ENCODE data around the gene SLC35F3.
"Not testable (repeated sequence)": the region's sequence is repeated elsewhere in the genome, so short reads cannot be mapped to it uniquely, and the experiment has no call there.

Gene SLC35F3

GRCh38 chr1:233904633-233905415 lies at the start of gene SLC35F3:
SLC35F3 (plus strand) TSS chr1:233904676.
- DNase-seq (ENCODE audit: low read depth in 2 of 3, low spot score in 1 of 3): peak in 2 of 3 donors; percentile 2 to 5

GRCh38 chr1:233859446-233859845 lies 45.0 kb upstream of the SLC35F3 start:
- no peak for DNase-seq (ENCODE audit: low read depth in 2 of 3, low spot score in 1 of 3)

GRCh38 chr1:233863901-233864545 lies 40.5 kb upstream of the SLC35F3 start:
- no peak for DNase-seq (ENCODE audit: low read depth in 2 of 3, low spot score in 1 of 3)

GRCh38 chr1:233864578-233864977 lies 39.9 kb upstream of the SLC35F3 start:
- no peak for DNase-seq (ENCODE audit: low read depth in 2 of 3, low spot score in 1 of 3)

- DNase-seq (ENCODE audit: low read depth in 2 of 3, low spot score in 1 of 3): no peak
Measured at GRCh38 chr1:233865216-233865615, 39.3 kb upstream of the SLC35F3 start.

- no peak for DNase-seq (ENCODE audit: low read depth in 2 of 3, low spot score in 1 of 3)
Measured at GRCh38 chr1:233865902-233866301, 38.6 kb upstream of the SLC35F3 start.

GRCh38 chr1:233867028-233867427 lies 37.4 kb upstream of the SLC35F3 start:
- no peak for DNase-seq (ENCODE audit: low read depth in 2 of 3, low spot score in 1 of 3)

GRCh38 chr1:233868461-233868860 lies 36.0 kb upstream of the SLC35F3 start:
- DNase-seq (ENCODE audit: low read depth in 2 of 3, low spot score in 1 of 3): no peak

- no peak for DNase-seq (ENCODE audit: low read depth in 2 of 3, low spot score in 1 of 3)
Measured at GRCh38 chr1:233869680-233870079, 34.8 kb upstream of the SLC35F3 start.

- no peak for DNase-seq (ENCODE audit: low read depth in 2 of 3, low spot score in 1 of 3)
Measured at GRCh38 chr1:233873666-233874065, 30.8 kb upstream of the SLC35F3 start.

GRCh38 chr1:233879841-233880240 lies 24.6 kb upstream of the SLC35F3 start:
- DNase-seq (ENCODE audit: low read depth in 2 of 3, low spot score in 1 of 3): no peak

GRCh38 chr1:233883671-233884070 lies 20.8 kb upstream of the SLC35F3 start:
- no peak for DNase-seq (ENCODE audit: low read depth in 2 of 3, low spot score in 1 of 3)

GRCh38 chr1:233884461-233885151 lies 19.9 kb upstream of the SLC35F3 start:
- no peak for DNase-seq (ENCODE audit: low read depth in 2 of 3, low spot score in 1 of 3)

- DNase-seq (ENCODE audit: low read depth in 2 of 3, low spot score in 1 of 3): no peak
Measured at GRCh38 chr1:233885196-233885920, 19.1 kb upstream of the SLC35F3 start.

GRCh38 chr1:233891151-233891550 lies 13.3 kb upstream of the SLC35F3 start:
- DNase-seq (ENCODE audit: low read depth in 2 of 3, low spot score in 1 of 3): not testable (repeated sequence)

- DNase-seq (ENCODE audit: low read depth in 2 of 3, low spot score in 1 of 3): no peak
Measured at GRCh38 chr1:233897325-233898162, 6.9 kb upstream of the SLC35F3 start.

GRCh38 chr1:233901495-233901894 lies 3.0 kb upstream of the SLC35F3 start:
- no peak for DNase-seq (ENCODE audit: low read depth in 2 of 3, low spot score in 1 of 3)

- no peak for DNase-seq (ENCODE audit: low read depth in 2 of 3, low spot score in 1 of 3)
Measured at GRCh38 chr1:233905416-233906051, 1.1 kb downstream of the SLC35F3 start.

- no peak for DNase-seq (ENCODE audit: low read depth in 2 of 3, low spot score in 1 of 3)
Measured at GRCh38 chr1:233907151-233907550, 2.7 kb downstream of the SLC35F3 start.

- no peak for DNase-seq (ENCODE audit: low read depth in 2 of 3, low spot score in 1 of 3)
Measured at GRCh38 chr1:233908092-233908491, 3.6 kb downstream of the SLC35F3 start.

Measured in stimulated activated CD4-positive, alpha-beta T cell treated with anti-CD3 and anti-CD28 coated beads, Interleukin-12 subunit alpha, Interleukin-12 subunit beta, amount 100 ng/mL, for 48 hours (primary cell).